Suppressor macrophage treated with lipopolysaccharide for 1 hour (primary cell): ENCODE results near the gene SCN10A.

Experiments used
- DNase-seq, 3 donors: peaks; one replicate each; pipeline ENCODE4 v3.0.0-alpha.2; 2020 to 2022

SCN10A gene

DNA sequence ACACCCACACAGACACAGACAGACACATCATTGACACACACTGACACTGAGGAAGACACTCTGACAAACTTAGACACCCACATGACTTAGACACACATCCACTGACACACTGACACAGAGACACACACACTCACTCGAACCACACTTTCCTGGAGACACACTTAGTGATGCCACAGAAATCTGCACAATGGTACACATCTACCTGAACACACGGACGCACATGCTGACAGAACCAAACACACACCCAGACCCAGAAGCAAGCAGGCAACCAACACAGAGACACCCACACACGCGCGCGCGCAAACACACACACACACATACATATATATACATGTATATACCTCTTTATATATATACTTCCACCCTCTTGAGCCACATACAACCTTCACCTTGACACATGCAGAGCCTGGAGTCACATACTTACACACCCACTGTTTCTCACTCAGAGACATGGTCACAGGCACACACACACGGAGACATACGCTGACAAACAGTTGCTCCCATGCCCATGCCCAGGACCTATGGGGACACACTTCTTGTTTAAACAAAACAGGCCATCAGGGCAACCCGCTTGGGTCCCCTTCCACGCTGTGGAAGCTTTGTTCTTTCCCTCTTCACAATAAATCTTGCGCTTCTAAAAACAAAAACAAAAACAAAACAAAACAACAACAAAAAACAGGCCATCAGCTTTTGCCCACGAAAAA lies 165.6 kb downstream of the SCN10A start:
- DNase-seq, result no peak

DNA sequence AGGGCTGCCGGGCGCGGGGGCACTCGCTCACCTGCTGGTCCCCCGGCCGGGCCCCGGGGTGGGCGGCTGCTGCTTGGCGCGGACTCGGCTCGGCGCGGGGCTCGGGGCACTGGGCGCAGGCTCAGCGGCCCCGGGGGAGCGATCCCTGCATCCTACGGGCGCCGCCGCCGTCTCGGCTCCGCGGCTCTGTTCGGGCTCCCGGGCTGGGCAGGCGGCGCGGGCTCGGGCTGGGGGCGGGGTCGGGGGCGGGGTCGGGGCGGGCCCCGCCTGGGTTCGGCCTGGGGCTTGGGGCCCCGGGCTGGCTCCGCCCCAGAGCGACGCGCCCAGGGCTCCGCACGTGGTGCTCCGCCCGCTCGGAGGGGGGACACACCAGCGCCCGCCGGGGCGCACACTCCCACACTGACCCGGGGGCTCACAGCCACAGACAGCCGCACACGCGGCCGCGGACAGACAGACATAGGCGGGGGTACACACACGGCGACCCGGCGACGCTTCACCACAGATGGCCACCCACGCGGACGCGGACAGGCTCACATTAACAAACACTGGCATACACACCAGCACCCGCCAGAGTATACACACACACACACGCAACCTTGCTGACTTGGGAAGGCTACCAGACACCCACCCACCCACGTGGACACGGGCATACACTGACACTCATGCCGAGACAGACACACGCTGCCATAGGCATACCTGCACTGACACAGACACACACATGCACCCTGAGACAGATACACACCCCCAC lies 166.3 kb downstream of the SCN10A start, which contains the start of gene SCN5A:
SCN5A (minus strand) TSS at position 188 of the 748 bp plus-strand sequence. CDS start 16,380 bp downstream, outside the sequence.
- DNase-seq, result peak; percentile 43 to 79 (median 61)

DNA sequence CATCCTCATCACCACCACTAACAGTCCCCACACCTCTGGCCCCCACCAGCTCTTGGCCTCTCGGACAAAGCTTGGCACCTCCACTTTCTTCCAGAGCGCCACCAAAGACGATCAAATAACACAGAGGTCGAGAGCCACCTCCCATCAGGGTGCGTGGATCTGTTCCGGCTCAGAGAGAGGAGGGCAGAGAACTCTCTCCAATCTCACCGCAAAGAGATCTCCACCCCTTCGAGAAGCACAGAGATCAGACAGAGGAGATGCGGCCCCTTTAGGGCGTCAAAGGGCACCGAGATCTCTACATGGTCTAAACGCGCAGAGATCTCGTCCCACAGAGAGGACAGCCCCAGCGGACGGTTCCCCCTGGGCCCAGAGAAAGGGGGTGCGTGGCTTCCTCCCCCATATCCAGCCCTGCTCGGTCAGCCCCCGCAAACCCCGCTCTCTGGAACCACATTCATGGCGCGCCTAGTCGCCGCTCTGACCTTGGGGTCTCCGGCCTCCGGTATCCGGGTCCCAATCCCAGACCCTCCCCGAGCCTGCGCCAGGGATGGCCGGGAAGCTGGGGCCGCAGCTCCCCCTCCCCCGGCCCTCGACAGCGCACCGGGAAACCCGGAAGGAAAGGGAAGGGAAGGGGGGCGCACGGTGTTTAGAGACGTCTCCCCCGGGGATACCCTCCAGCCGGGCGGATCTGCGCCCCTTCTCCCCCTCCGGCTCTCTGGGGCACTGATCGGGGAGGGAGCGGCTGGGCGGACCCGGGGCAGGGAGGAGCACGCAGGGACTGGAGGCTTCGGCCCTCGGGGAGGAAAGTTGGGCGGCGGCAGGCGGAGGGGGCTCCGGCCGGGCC lies 167.1 kb downstream of the SCN10A start:
- peak in 1 of 3 donors; percentile 17 for DNase-seq

DNA sequence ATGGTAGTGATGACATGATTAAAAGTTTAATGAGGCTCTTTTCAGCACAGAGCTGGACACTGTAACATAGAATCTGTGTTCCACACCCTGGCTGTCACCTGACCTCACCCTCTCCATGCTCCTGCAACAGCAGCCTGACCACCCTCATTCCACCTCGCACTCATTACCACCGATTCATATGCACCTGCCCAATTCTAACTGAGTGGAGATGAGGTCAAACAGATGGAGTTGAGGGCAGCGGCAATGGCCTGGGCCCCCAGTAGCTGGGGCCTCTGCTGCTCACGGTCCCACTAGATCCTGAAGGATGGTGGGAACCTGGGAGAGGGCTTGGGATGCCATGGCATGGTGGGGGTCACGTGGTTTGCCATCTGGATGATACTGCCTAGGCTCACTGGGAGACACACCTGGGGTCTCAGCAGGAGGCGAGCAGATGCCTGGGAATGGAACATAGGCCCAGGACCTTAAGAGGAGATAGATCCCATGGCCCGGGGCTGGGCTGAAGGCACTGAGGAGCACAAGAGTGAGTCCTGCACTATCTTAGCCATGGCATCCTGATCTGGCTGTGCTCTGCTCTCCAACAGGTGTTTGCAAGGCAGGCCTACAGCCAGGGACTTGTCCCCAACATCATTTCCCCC lies 167.9 kb downstream of the SCN10A start:
- DNase-seq, result no peak

DNA sequence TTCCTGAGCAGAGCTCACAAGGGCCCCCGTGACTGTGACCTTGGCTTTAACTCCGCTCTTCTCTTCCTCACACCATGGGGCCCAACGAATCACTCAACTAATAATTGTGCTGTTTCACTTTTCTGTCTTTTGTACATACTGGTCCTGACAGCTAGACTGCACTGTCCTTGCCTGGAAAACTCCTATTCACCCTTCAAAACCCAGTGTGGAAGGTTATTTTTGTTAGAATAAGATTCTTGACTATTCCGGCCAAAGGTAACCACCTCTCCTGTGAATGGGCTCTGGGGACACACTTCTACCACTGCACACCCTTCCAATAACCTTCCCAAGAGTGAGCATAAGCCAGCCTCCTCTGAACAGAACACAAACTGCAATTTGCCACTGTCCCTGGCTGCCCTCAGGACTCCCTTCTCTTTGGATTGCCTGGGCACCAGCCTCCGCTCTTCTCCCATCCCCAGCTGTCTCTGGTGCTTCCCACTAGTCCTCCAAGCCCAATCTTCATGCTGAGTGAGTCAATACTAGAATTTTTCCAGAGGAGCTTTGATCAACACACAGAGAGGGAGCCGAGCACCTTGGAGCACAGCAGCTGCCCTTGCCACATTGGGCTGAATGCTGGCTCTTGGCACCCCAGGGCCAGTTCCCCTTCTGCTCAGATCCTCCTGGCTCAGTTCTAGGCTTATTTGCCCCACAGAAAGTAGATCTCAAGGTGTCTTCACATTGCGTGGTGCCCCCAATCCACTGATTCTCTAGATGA lies 168.6 kb downstream of the SCN10A start:
- no peak for DNase-seq
